ENCODE measurements around the gene MUS81. TPM values are rescaled to one million over a fixed set of nuclear protein-coding genes. Genes with fewer than 3 reads are reported as not detected.

MUS81 gene
- total RNA-seq, 2 donors from 2014 or later = 51.0 to 64.5 TPM

- H3K36me3 Mint-ChIP-seq (ENCODE audit: low read depth) = peaks cover 50% of the 10 kb centered on the region
Measured at GRCh38 chr11:65857500-65857852, 2.8 kb upstream of the MUS81 start.

GRCh38 chr11:65857853-65858680 lies 2.2 kb upstream of the MUS81 start, which contains the start of gene CFL1:
Gene CFL1, minus strand, starts transcription at chr11:65858180. Its CDS starts 81 bp downstream, at chr11:65858099.
- H3K9me3 Mint-ChIP-seq = no peaks in the 10 kb centered on the region
- Histone ChIP-seq H3K9ac (ENCODE audit: extremely low read depth, low read length, poor library complexity, severe bottlenecking) (peak within 1 kb of the TSS; percentile 86), H3K9me3 (ENCODE audit: control insufficient read depth, low read length) (no peaks in the 10 kb centered on the region), H3K27ac (ENCODE audit: low read depth, low read length) (peak within 1 kb of the TSS; percentile 93), H3K27me3 (ENCODE audit: control insufficient read depth, insufficient read depth, low read length, poor library complexity, severe bottlenecking) (no peaks in the 10 kb centered on the region), H3K4me1 (ENCODE audit: control insufficient read depth, insufficient read depth, low read length) (peaks cover 10% of the 10 kb centered on the region), H3K36me3 (ENCODE audit: control insufficient read depth, insufficient read depth, low read length) (peaks cover 54% of the 10 kb centered on the region), H3K4me3 (ENCODE audit: low read length) (peak within 1 kb of the TSS; percentile 97)
- peaks cover 52% of the 10 kb centered on the region for H3K36me3 Mint-ChIP-seq (ENCODE audit: low read depth)
- H3K4me3 Mint-ChIP-seq = peak within 1 kb of the TSS; percentile 88
- peak; percentile 99 for DNase-seq
- no peaks in the 10 kb centered on the region for H3K27me3 Mint-ChIP-seq (ENCODE audit: insufficient read depth)
- H3K27ac Mint-ChIP-seq = peak within 1 kb of the TSS; percentile 97
- TF ChIP-seq, protein P1, sequence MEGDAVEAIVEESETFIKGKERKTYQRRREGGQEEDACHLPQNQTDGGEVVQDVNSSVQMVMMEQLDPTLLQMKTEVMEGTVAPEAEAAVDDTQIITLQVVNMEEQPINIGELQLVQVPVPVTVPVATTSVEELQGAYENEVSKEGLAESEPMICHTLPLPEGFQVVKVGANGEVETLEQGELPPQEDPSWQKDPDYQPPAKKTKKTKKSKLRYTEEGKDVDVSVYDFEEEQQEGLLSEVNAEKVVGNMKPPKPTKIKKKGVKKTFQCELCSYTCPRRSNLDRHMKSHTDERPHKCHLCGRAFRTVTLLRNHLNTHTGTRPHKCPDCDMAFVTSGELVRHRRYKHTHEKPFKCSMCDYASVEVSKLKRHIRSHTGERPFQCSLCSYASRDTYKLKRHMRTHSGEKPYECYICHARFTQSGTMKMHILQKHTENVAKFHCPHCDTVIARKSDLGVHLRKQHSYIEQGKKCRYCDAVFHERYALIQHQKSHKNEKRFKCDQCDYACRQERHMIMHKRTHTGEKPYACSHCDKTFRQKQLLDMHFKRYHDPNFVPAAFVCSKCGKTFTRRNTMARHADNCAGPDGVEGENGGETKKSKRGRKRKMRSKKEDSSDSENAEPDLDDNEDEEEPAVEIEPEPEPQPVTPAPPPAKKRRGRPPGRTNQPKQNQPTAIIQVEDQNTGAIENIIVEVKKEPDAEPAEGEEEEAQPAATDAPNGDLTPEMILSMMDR (conservative IDR thresholded peaks at IDR 0.05) = no peak
- peaks cover 21% of the 10 kb centered on the region for H3K4me1 Mint-ChIP-seq
- WGBS, 2 experiments (ENCODE audit: insufficient coverage in 1 of 2, insufficient read length in 1 of 2) = 0 to 1% methylated on average over 26 to 91 of the region's 92 CpGs

More at GRCh38 chr11:65857500-65857852, 2.8 kb upstream of the MUS81 start:
- H3K36me3 ChIP-seq (ENCODE audit: control insufficient read depth, insufficient read depth, low read length) = peaks cover 54% of the 10 kb centered on the region
- H3K9me3 Mint-ChIP-seq = no peaks in the 10 kb centered on the region
- DNase-seq = no peak
- H3K27ac ChIP-seq (ENCODE audit: low read depth, low read length) = peak overlapping the region; percentile 90
- H3K4me3 Mint-ChIP-seq = peak overlapping the region; percentile 88
- peak overlapping the region; percentile 97 for H3K4me3 ChIP-seq (ENCODE audit: low read length)
- H3K27ac Mint-ChIP-seq = no peak overlapping the region
- H3K27me3 Mint-ChIP-seq (ENCODE audit: insufficient read depth) = no peaks in the 10 kb centered on the region
- TF ChIP-seq, protein P1 (conservative IDR thresholded peaks at IDR 0.05) = peak; percentile 22
- no peaks in the 10 kb centered on the region for H3K27me3 ChIP-seq (ENCODE audit: control insufficient read depth, insufficient read depth, low read length, poor library complexity, severe bottlenecking)
- peaks cover 21% of the 10 kb centered on the region for H3K4me1 Mint-ChIP-seq
- H3K9me3 ChIP-seq (ENCODE audit: control insufficient read depth, low read length) = no peaks in the 10 kb centered on the region
- whole genome bisulfite sequencing, 2 experiments (ENCODE audit: insufficient coverage in 1 of 2, insufficient read length in 1 of 2) = 0% methylated on average over 5 to 49 of the region's 49 CpGs
- H3K9ac ChIP-seq (ENCODE audit: extremely low read depth, low read length, poor library complexity, severe bottlenecking) = peak overlapping the region; percentile 86
- peaks cover 9% of the 10 kb centered on the region for H3K4me1 ChIP-seq (ENCODE audit: control insufficient read depth, insufficient read depth, low read length)

DNA sequence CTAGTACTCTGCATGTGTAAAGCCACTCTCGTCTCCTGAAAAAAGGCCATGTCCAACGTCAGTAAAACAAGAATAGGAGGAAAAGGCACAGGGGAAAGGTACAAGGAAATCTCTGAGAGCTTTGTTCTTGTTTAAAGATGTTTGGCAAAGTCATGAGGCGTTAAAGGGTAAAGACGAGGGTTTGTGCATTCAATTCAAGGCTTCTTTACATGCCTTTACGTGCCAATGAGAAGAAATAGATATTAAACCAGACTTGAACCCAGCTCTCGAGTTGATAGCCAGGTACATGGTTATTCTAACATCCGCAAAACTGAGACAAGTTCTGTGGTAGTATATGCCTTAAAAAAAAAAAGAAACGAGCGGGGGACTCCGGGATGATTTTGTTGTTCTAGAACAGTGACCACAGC lies 1.5 kb upstream of the MUS81 start:
- no peaks in the 10 kb centered on the region for H3K27me3 ChIP-seq (ENCODE audit: control insufficient read depth, insufficient read depth, low read length, poor library complexity, severe bottlenecking)
- Mint-ChIP-seq H3K27ac (peak overlapping the region; percentile 97), H3K36me3 (ENCODE audit: low read depth) (peaks cover 51% of the 10 kb centered on the region), H3K9me3 (no peaks in the 10 kb centered on the region), H3K4me1 (peaks cover 21% of the 10 kb centered on the region), H3K27me3 (ENCODE audit: insufficient read depth) (no peaks in the 10 kb centered on the region), H3K4me3 (peak overlapping the region; percentile 88)
- WGBS, 2 experiments (ENCODE audit: insufficient coverage in 1 of 2, insufficient read length in 1 of 2) = 0 to 1% methylated on average over 8 to 10 of the region's 10 CpGs
- peaks cover 54% of the 10 kb centered on the region for H3K36me3 ChIP-seq (ENCODE audit: control insufficient read depth, insufficient read depth, low read length)
- peak overlapping the region; percentile 97 for H3K4me3 ChIP-seq (ENCODE audit: low read length)
- H3K27ac ChIP-seq (ENCODE audit: low read depth, low read length) = peak overlapping the region; percentile 93
- TF ChIP-seq, protein P1 (conservative IDR thresholded peaks at IDR 0.05) = no peak
- DNase-seq = no peak
- H3K9ac ChIP-seq (ENCODE audit: extremely low read depth, low read length, poor library complexity, severe bottlenecking) = peak overlapping the region; percentile 84
- H3K4me1 ChIP-seq (ENCODE audit: control insufficient read depth, insufficient read depth, low read length) = peaks cover 10% of the 10 kb centered on the region
- no peaks in the 10 kb centered on the region for H3K9me3 ChIP-seq (ENCODE audit: control insufficient read depth, low read length)

Data from endodermal cell (in vitro differentiated cells).